Measurements from ENCODE around the gene NADK. TPM values are rescaled to one million over a fixed set of nuclear protein-coding genes. Genes with fewer than 3 reads are reported as not detected.
A peak's percentile ranks its signal among the peaks of the same experiment; 100 is the strongest.

The NADK gene
- total and polyA plus RNA-seq, 2 of the 13 experiments (the other 11 are each of a cell fraction or from before 2014, with no cell fraction given) = 56.6 to 60.1 TPM

DNA sequence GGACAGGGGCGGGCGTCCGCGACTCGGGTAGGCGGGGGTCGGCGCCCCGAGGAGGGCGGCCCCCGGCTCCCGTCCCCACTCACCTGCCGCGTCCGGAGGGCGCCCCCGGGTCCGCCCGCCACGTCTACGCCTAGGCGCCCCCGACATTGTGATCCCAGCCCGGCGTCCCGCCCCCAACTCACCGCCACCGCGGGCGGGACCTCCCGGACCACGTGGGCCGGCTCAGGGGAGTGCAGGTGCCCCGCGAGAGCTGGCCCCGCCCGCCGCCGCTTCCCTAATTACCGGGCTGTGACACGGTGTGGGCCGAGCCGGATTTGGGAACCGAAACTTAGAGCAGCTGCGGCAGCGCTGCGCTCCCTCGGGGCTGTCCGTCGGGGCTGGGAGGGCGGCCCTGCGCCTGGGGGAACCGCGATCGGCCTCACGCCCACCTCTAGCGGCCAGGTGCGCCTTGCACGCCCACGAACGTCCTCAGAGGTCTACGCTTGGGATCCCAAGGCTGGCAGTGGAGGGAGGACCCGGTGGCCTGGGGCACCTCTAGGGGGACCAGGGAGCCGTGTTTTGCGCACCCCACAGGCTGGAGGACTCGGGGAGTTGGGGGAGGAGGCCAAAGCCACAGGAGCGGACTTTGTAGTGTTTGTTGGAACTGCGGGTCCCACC is 521 bp upstream of the NADK start (continued):
- TF ChIP-seq, protein P1, sequence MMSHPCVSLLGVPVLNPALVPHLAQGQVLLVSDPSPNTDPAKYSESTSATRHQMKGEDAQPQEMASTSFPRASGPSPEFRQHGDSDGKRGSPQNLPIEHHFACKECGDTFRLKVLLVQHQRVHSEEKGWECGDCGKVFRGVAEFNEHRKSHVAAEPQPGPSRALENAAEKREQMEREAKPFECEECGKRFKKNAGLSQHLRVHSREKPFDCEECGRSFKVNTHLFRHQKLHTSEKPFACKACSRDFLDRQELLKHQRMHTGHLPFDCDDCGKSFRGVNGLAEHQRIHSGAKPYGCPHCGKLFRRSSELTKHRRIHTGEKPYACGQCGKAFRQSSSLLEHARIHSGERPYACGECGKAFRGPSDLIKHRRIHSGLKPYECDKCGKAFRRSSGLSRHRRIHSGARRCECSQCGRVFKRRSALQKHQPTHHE (CRISPR knock-in tag; IDR thresholded peaks at IDR 0.05; ENCODE audit: borderline replicate concordance) = no peak; the same call in 1 of the 2 replicates
- TF ChIP-seq ZNF777 (CRISPR knock-in tag; IDR thresholded peaks at IDR 0.05) (peak; percentile 100), POLR2G (IDR thresholded peaks at IDR 0.05; ENCODE audit: low read depth, low read length) (peak; percentile 64), ZFP62 (CRISPR knock-in tag; IDR thresholded peaks at IDR 0.05) (no peak), JARID2 (CRISPR knock-in tag; IDR thresholded peaks at IDR 0.05; ENCODE audit: insufficient replicate concordance) (no peak), PPARG (CRISPR knock-in tag; conservative IDR thresholded peaks at IDR 0.05) (no peak), RCOR2 (CRISPR knock-in tag; IDR thresholded peaks at IDR 0.05) (peak; percentile 58; the same call in 1 of the 2 replicates), ARNT (IDR thresholded peaks at IDR 0.05) (no peak), POLR2AphosphoS5 (IDR thresholded peaks at IDR 0.05; ENCODE audit: low read depth, low read length) (no peak), ZNF225 (CRISPR knock-in tag; IDR thresholded peaks at IDR 0.05) (peak; percentile 18; the same call in 1 of the 2 replicates), HDAC2 (CRISPR knock-in tag; IDR thresholded peaks at IDR 0.05) (peak; percentile 53; the same call in 1 of the 2 replicates), ISL2 (CRISPR knock-in tag; IDR thresholded peaks at IDR 0.05) (0 out of 2 replicates have a peak, but pooled peaks have one; percentile 28), ARHGAP35 (CRISPR knock-in tag; IDR thresholded peaks at IDR 0.05; ENCODE audit: borderline replicate concordance) (no peak; the same call in 1 of the 2 replicates), ZNF589 (CRISPR knock-in tag; conservative IDR thresholded peaks at IDR 0.05) (no peak), ZBTB3 (CRISPR knock-in tag; IDR thresholded peaks at IDR 0.05; ENCODE audit: borderline replicate concordance, low read depth) (no peak), CC2D1A (CRISPR knock-in tag; IDR thresholded peaks at IDR 0.05) (no peak)
- TF ChIP-seq, protein P2, sequence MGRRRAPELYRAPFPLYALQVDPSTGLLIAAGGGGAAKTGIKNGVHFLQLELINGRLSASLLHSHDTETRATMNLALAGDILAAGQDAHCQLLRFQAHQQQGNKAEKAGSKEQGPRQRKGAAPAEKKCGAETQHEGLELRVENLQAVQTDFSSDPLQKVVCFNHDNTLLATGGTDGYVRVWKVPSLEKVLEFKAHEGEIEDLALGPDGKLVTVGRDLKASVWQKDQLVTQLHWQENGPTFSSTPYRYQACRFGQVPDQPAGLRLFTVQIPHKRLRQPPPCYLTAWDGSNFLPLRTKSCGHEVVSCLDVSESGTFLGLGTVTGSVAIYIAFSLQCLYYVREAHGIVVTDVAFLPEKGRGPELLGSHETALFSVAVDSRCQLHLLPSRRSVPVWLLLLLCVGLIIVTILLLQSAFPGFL (CRISPR knock-in tag; IDR thresholded peaks at IDR 0.05) = no peak
- TF ChIP-seq, protein P3, sequence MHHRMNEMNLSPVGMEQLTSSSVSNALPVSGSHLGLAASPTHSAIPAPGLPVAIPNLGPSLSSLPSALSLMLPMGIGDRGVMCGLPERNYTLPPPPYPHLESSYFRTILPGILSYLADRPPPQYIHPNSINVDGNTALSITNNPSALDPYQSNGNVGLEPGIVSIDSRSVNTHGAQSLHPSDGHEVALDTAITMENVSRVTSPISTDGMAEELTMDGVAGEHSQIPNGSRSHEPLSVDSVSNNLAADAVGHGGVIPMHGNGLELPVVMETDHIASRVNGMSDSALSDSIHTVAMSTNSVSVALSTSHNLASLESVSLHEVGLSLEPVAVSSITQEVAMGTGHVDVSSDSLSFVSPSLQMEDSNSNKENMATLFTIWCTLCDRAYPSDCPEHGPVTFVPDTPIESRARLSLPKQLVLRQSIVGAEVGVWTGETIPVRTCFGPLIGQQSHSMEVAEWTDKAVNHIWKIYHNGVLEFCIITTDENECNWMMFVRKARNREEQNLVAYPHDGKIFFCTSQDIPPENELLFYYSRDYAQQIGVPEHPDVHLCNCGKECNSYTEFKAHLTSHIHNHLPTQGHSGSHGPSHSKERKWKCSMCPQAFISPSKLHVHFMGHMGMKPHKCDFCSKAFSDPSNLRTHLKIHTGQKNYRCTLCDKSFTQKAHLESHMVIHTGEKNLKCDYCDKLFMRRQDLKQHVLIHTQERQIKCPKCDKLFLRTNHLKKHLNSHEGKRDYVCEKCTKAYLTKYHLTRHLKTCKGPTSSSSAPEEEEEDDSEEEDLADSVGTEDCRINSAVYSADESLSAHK (CRISPR knock-in tag; IDR thresholded peaks at IDR 0.05; ENCODE audit: borderline replicate concordance) = no peak
- TF ChIP-seq, protein P4, sequence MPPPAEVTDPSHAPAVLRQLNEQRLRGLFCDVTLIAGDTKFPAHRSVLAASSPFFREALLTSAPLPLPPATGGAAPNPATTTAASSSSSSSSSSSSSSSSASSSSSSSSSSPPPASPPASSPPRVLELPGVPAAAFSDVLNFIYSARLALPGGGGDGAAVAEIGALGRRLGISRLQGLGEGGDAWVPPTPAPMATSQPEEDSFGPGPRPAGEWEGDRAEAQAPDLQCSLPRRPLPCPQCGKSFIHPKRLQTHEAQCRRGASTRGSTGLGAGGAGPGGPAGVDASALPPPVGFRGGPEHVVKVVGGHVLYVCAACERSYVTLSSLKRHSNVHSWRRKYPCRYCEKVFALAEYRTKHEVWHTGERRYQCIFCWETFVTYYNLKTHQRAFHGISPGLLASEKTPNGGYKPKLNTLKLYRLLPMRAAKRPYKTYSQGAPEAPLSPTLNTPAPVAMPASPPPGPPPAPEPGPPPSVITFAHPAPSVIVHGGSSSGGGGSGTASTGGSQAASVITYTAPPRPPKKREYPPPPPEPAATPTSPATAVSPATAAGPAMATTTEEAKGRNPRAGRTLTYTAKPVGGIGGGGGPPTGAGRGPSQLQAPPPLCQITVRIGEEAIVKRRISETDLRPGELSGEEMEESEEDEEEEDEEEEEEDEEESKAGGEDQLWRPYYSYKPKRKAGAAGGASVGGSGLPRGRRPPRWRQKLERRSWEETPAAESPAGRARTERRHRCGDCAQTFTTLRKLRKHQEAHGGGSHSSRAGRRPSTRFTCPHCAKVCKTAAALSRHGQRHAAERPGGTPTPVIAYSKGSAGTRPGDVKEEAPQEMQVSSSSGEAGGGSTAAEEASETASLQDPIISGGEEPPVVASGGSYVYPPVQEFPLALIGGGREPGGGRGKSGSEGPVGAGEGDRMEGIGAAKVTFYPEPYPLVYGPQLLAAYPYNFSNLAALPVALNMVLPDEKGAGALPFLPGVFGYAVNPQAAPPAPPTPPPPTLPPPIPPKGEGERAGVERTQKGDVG (CRISPR knock-in tag; IDR thresholded peaks at IDR 0.05; ENCODE audit: borderline replicate concordance) = 0 out of 2 replicates have a peak, but pooled peaks have one; percentile 51
- TF ChIP-seq, protein P5, sequence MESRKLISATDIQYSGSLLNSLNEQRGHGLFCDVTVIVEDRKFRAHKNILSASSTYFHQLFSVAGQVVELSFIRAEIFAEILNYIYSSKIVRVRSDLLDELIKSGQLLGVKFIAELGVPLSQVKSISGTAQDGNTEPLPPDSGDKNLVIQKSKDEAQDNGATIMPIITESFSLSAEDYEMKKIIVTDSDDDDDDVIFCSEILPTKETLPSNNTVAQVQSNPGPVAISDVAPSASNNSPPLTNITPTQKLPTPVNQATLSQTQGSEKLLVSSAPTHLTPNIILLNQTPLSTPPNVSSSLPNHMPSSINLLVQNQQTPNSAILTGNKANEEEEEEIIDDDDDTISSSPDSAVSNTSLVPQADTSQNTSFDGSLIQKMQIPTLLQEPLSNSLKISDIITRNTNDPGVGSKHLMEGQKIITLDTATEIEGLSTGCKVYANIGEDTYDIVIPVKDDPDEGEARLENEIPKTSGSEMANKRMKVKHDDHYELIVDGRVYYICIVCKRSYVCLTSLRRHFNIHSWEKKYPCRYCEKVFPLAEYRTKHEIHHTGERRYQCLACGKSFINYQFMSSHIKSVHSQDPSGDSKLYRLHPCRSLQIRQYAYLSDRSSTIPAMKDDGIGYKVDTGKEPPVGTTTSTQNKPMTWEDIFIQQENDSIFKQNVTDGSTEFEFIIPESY (CRISPR knock-in tag; IDR thresholded peaks at IDR 0.05) = no peak; the same call in 1 of the 2 replicates

All from HepG2 (cell line).